ENCODE results near the gene MAP3K19. TPM values are rescaled to one million over a fixed set of nuclear protein-coding genes. Genes with fewer than 3 reads are reported as not detected.

Gene MAP3K19
- total RNA-seq, 2 experiments from 2014 or later = not detected

GRCh38 chr2:134934150-134934549 lies 113.1 kb downstream of the MAP3K19 start:
- H3K27me3 Mint-ChIP-seq = no peaks in the 10 kb centered on the region
- H3K27ac Mint-ChIP-seq = no peak overlapping the region
- peaks cover 51% of the 10 kb centered on the region for H3K4me1 Mint-ChIP-seq
- DNase-seq = no peak
- H3K4me3 Mint-ChIP-seq = no peak overlapping the region
- peaks cover 40% of the 10 kb centered on the region for H3K36me3 Mint-ChIP-seq (ENCODE audit: low read depth)
- ChIA-PET CTCF (no interaction called here), POLR2A (no interaction called here)
- no peaks in the 10 kb centered on the region for H3K9me3 Mint-ChIP-seq

GRCh38 chr2:134933732-134934131 lies 113.5 kb downstream of the MAP3K19 start:
- no peaks in the 10 kb centered on the region for H3K9me3 Mint-ChIP-seq
- CTCF ChIA-PET = no interaction called here
- peaks cover 39% of the 10 kb centered on the region for H3K36me3 Mint-ChIP-seq (ENCODE audit: low read depth)
- no peak overlapping the region for H3K27ac Mint-ChIP-seq
- no peak overlapping the region for H3K4me3 Mint-ChIP-seq
- POLR2A ChIA-PET = no interaction called here
- H3K4me1 Mint-ChIP-seq = peaks cover 51% of the 10 kb centered on the region
- no peak for DNase-seq
- no peaks in the 10 kb centered on the region for H3K27me3 Mint-ChIP-seq

- no peak overlapping the region for H3K27ac Mint-ChIP-seq
Observed at GRCh38 chr2:134932864-134933526, 114.3 kb downstream of the MAP3K19 start.

GRCh38 chr2:134927195-134927594 lies 120.1 kb downstream of the MAP3K19 start:
- H3K27ac Mint-ChIP-seq = no peak overlapping the region
- ChIA-PET POLR2A (no interaction called here), CTCF (interaction anchor here (2.1 kb wide), 1 partner anchor 10 kb away, joined by 5 read pairs; no protein-coding TSS in a partner anchor)
- H3K9me3 Mint-ChIP-seq = no peaks in the 10 kb centered on the region
- no peaks in the 10 kb centered on the region for H3K27me3 Mint-ChIP-seq
- peaks cover 42% of the 10 kb centered on the region for H3K36me3 Mint-ChIP-seq (ENCODE audit: low read depth)
- H3K4me3 Mint-ChIP-seq = no peak overlapping the region
- no peak for DNase-seq
- peaks cover 54% of the 10 kb centered on the region for H3K4me1 Mint-ChIP-seq

More at GRCh38 chr2:134932864-134933526, 114.3 kb downstream of the MAP3K19 start:
- Mint-ChIP-seq H3K27me3 (no peaks in the 10 kb centered on the region), H3K4me1 (peaks cover 47% of the 10 kb centered on the region), H3K4me3 (no peak overlapping the region), H3K36me3 (ENCODE audit: low read depth) (peaks cover 33% of the 10 kb centered on the region), H3K9me3 (no peaks in the 10 kb centered on the region)
- POLR2A ChIA-PET = no interaction called here
- no peak for DNase-seq
- CTCF ChIA-PET = no interaction called here

- H3K9me3 Mint-ChIP-seq = no peaks in the 10 kb centered on the region
- H3K27ac Mint-ChIP-seq = no peak overlapping the region
- ChIA-PET CTCF (interaction anchor here (0.9 to 2.1 kb wide), 2 partner anchors 9 kb away, joined by 4 to 5 read pairs; no protein-coding TSS in a partner anchor), POLR2A (no interaction called here)
- peaks cover 45% of the 10 kb centered on the region for H3K36me3 Mint-ChIP-seq (ENCODE audit: low read depth)
- DNase-seq = no peak
- no peak overlapping the region for H3K4me3 Mint-ChIP-seq
- H3K4me1 Mint-ChIP-seq = peaks cover 56% of the 10 kb centered on the region
- H3K27me3 Mint-ChIP-seq = no peaks in the 10 kb centered on the region
Observed at GRCh38 chr2:134926231-134926931, 120.9 kb downstream of the MAP3K19 start.

- peaks cover 54% of the 10 kb centered on the region for H3K4me1 Mint-ChIP-seq
- CTCF ChIA-PET = no interaction called here
- H3K9me3 Mint-ChIP-seq = no peaks in the 10 kb centered on the region
- DNase-seq = no peak
- H3K27me3 Mint-ChIP-seq = no peaks in the 10 kb centered on the region
- peaks cover 42% of the 10 kb centered on the region for H3K36me3 Mint-ChIP-seq (ENCODE audit: low read depth)
- no peak overlapping the region for H3K27ac Mint-ChIP-seq
- POLR2A ChIA-PET = no interaction called here
- H3K4me3 Mint-ChIP-seq = no peak overlapping the region
Observed at GRCh38 chr2:134924912-134925311, 122.3 kb downstream of the MAP3K19 start.

GRCh38 chr2:134919341-134920210 lies 127.7 kb downstream of the MAP3K19 start:
- peaks cover 2% of the 10 kb centered on the region for H3K9me3 Mint-ChIP-seq
- ChIA-PET POLR2A (no interaction called here), CTCF (interaction anchor here (1.7 kb wide), 1 partner anchor 20 kb away, joined by 5 read pairs; no protein-coding TSS in a partner anchor)
- peaks cover 33% of the 10 kb centered on the region for H3K36me3 Mint-ChIP-seq (ENCODE audit: low read depth)
- H3K27me3 Mint-ChIP-seq = no peaks in the 10 kb centered on the region
- H3K4me1 Mint-ChIP-seq = peaks cover 42% of the 10 kb centered on the region
- H3K4me3 Mint-ChIP-seq = peak overlapping the region; percentile 94
- peak; percentile 59 for DNase-seq
- peak overlapping the region; percentile 98 for H3K27ac Mint-ChIP-seq

GRCh38 chr2:134918526-134919340 lies 128.5 kb downstream of the MAP3K19 start, which contains the start of gene CCNT2:
Gene CCNT2, plus strand, starts transcription at chr2:134918822. Its CDS starts 33 bp downstream, at chr2:134918855.
- Mint-ChIP-seq H3K27me3 (no peaks in the 10 kb centered on the region), H3K4me3 (peak within 1 kb of the TSS; percentile 94), H3K4me1 (peaks cover 36% of the 10 kb centered on the region), H3K9me3 (peaks cover 3% of the 10 kb centered on the region), H3K27ac (peak within 1 kb of the TSS; percentile 98), H3K36me3 (ENCODE audit: low read depth) (peaks cover 28% of the 10 kb centered on the region)
- ChIA-PET CTCF (interaction anchor here (1.7 kb wide), 1 partner anchor 21 kb away, joined by 5 read pairs; no protein-coding TSS in a partner anchor), POLR2A (no interaction called here)
- DNase-seq = peak; percentile 99

GRCh38 chr2:134917888-134918525 lies 129.2 kb downstream of the MAP3K19 start:
- ChIA-PET CTCF (interaction anchor here (0.9 to 1.7 kb wide), 4 partner anchors 11 to 44 kb away, joined by 3 to 5 read pairs (median 4); no protein-coding TSS in a partner anchor), POLR2A (no interaction called here)
- peaks cover 9% of the 10 kb centered on the region for H3K9me3 Mint-ChIP-seq
- H3K4me1 Mint-ChIP-seq = peaks cover 32% of the 10 kb centered on the region
- peaks cover 5% of the 10 kb centered on the region for H3K27me3 Mint-ChIP-seq
- DNase-seq = peak; percentile 92
- H3K36me3 Mint-ChIP-seq (ENCODE audit: low read depth) = peaks cover 28% of the 10 kb centered on the region
- H3K4me3 Mint-ChIP-seq = peak overlapping the region; percentile 94
- H3K27ac Mint-ChIP-seq = peak overlapping the region; percentile 98

- Mint-ChIP-seq H3K4me1 (peaks cover 27% of the 10 kb centered on the region), H3K27ac (peak overlapping the region; percentile 98), H3K4me3 (peak overlapping the region; percentile 94), H3K9me3 (peaks cover 9% of the 10 kb centered on the region), H3K27me3 (peaks cover 5% of the 10 kb centered on the region), H3K36me3 (ENCODE audit: low read depth) (peaks cover 23% of the 10 kb centered on the region)
- POLR2A ChIA-PET = no interaction called here
- CTCF ChIA-PET = interaction anchor here (0.6 to 1.7 kb wide), 7 partner anchors 9 to 389 kb away, joined by 3 to 5 read pairs (median 4); no protein-coding TSS in a partner anchor
- DNase-seq = no peak
Observed at GRCh38 chr2:134917360-134917865, 129.8 kb downstream of the MAP3K19 start.
